LNCAP (cell line): Measurements from ENCODE around the gene MAP3K5.

Experiments used
- CTCF ChIP-seq: fragments of 450-650 bp; IDR thresholded peaks from 2 replicates; pipeline ENCODE4 v1.5.1; 2017; ENCODE audit warnings: mild to moderate bottlenecking

The MAP3K5 gene

DNA sequence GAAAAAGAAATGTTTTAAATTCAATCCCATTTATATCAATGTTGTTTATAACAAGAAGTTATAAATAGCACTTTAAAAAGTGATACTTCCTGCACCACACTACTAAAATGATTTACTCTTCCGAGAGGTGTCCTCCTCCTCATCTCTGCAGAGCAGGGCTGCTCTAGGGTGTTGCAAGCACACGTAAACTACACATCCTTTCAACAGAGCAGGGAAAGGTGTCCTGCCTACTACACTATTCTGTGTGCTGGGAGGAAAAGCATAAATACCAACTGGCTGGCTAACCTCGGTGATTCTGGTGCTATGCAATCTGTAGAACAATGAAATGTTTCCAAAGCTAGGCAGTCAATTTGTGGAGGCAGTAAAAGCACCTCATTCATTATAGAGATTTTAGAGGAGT is 152.6 kb downstream of the MAP3K5 start:
- TF ChIP-seq CTCF, result no peak

DNA sequence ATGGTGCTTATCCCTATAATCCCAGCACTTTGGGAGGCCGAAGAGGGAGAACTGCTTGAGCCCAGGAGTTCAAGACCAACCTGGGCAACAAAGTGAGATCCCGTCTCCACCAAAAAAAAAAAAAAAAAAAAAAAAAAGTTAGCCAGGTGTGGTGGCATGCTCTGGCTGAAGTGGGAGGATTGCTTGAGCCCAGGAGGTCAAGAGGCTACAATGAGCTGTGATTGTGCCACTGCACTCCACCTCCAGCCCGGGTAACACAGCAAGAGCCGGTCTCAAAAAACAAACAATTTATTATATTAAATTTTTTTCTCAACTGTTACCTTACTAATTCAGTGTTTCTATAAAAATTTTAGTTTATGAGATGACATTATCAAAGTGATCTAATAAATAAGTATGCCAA is 156.7 kb downstream of the MAP3K5 start:
- TF ChIP-seq CTCF, result no peak

DNA sequence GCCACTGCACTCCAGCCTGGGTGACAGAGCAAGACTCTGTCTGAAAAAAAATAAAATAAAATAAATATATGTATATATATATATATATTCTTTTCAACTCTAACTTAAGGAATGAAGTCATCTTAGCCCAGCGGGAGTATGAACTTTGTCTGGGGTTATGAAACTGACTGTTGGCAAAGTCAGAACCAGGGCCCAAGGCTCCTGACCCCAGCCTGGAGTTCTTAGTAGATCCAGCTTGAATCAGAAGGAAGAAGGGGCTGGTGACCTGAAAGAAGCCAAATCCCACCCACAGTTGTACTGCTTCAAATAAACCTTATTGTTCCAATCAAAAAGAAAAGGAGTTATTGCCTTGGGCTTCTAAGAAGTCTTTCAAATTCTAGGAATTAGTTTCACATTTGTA is 158.9 kb downstream of the MAP3K5 start:
- TF ChIP-seq CTCF, result no peak

GRCh38 chr6:136628996-136629395 is 163.3 kb downstream of the MAP3K5 start:
- no peak for TF ChIP-seq CTCF

DNA sequence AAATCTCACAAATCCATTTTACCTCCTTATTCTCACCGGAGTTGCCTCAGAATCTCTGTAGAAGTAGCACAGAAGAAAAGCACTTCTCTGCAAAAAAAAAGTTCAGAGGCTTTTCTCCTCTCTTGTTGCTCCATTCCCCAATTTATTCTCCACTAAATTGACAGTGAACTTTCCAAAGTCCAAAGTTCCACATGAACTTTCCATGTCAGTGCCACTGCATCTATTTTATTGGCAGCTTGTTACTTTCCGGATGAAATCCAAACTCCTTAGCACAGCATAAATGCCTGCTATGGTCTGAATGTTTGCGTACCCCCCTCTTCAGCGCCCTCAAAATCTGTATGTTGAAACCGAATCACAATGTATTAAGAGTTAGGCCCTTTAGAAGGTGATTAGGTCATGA is 165.1 kb downstream of the MAP3K5 start:
- no peak for TF ChIP-seq CTCF

GRCh38 chr6:136625293-136625692 is 167.0 kb downstream of the MAP3K5 start:
- TF ChIP-seq CTCF, result no peak

DNA sequence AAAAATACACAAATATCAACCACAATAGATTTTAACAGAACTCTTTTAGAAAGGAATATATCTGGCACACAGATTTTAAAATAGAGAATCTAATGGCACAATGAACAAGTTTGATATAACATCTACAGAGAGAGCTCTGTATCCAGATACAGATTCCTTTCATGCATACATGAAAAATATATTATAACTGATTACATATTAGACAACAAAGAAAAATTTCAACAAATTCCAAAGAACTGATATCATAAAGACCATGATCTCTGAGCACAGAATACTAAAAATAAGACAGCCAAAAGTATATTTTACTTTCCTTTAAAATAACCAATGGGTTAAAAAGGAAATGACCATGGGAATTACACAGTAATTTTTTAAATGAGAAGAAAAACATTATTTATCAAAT is 167.9 kb downstream of the MAP3K5 start:
- no peak for TF ChIP-seq CTCF

GRCh38 chr6:136618086-136618485 is 174.2 kb downstream of the MAP3K5 start:
- no peak for TF ChIP-seq CTCF
